DMS114 treated with DMSO at 0.1 percent for 48 hours (cell line): ENCODE measurements around the gene ATXN2.
A peak's percentile ranks its signal among the peaks of the same experiment; 100 is the strongest.
"Not testable (repeated sequence)": the region's sequence is repeated elsewhere in the genome, so short reads cannot be mapped to it uniquely, and the experiment has no call there.

Experiments
- DNase-seq: peaks from one replicate; lab custom pipeline; 2025; ENCODE audit not compliant: unreplicated experiment; lab: John Stamatoyannopoulos, UW

ATXN2 gene

DNA sequence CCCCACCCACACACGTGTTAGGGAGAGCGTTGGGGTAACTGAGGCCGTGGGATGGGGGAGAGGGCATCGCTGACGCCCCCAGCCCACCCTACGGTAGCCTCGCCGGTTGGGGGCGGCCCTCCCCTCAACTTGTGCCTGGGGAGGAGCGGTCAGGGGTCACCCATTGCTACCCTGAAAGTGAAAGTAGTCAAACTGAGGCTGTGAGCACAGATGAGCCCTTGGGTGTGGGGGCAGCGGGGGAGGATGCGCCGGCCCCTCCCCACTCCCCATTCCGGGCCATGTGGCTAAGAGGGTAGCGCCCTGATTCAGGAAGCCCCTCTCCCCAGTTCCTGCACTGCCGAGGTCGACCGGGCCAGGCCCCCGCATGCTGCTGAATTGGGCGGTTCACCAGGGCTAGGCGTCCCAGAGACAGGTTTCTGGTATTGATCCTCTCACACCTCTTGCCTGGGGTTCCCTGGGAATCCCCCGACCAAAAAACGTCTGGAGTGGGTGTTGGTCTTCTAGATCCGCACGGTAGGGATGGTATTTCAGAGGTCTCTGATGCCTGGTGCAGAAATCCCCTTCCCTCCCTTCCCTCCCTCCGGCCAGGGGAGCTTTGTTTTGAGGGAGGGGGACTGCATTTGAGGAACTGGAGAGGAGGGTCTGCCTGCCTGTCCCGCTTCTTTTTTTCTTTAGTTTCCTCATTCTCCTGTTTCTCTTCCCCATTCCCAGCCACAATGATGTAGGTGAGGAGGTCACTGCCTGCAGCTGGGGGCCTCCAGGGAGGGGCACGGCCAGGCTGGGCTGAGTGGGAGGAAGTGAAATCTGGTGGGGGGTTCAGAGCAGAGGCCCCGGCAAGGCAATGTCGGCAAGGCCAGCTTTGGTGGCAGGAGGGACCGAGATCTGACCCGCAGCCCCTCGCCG, 192.4 kb downstream of the ATXN2 start:
- no peak for DNase-seq

DNA sequence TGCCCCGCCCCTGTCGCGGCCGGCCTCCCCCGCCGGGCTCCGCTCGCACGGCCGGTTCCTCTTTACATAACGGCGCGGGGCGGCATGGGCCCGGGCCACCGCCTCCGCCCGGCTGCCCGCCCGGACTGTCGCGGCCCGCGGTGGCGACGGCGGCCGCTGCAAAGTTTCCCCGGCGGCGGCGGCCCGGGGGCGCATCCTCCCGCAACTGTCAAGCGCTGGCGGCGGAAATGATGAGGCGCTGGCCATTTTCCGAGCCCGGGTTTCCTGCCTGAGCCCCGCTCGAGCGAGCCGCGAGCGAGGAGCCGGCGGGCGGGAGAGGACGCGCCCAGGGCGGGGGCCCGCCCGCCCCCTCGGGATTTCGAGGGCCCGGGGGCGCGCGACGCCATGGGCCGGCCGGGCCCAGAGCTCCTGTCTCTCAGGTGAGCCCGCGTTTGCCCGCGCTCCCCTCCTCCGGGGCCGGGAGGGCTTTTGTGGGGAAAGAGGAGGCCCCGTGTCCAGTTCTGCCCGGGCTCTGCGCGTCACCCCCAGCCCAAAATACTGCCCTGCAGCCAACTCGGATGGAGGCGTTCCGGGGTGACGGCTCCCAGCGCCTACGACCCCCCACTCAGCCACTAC, 193.1 kb downstream of the ATXN2 start, which contains the start of gene SH2B3:
Gene SH2B3, plus strand, starts transcription at position 65 of the 615 bp plus-strand sequence. CDS start 12,223 bp downstream, outside the sequence.
- DNase-seq = no peak

DNA sequence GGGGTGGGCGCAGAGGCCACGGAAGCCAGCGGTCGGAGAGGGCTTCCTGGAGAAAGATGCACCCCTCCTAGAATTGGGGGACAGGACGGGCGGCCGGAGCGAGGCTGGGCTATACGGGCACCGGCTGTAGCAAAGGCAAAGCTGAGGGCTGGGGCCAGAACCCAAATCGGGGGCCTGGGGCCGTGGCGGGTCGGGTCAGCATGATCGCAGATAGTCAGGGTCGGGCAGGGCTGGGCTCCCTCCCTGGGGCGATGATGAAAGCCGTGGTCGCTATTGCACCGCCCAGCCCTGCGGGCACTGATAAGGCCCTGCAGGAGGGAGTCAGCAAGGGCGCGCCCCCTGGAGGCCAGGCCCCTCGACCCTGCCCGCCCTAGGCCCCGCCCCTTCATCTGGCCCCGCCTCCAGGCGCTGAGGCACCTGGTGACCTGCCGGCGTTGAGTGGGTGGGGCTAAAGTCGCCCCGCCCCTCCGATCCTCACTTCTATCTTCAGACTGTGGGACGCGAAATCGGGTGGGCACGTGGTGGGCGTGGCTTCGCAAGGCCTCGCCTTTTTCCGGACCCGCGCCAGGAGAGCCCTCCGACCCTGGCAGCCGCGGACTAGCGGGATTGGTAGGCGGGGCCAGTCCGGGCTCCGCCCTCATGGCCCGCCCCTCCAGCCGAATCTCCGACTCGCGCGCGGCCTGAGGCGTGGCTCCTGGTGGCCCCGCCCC, 193.8 kb downstream of the ATXN2 start:
- DNase-seq = peak; percentile 82

DNA sequence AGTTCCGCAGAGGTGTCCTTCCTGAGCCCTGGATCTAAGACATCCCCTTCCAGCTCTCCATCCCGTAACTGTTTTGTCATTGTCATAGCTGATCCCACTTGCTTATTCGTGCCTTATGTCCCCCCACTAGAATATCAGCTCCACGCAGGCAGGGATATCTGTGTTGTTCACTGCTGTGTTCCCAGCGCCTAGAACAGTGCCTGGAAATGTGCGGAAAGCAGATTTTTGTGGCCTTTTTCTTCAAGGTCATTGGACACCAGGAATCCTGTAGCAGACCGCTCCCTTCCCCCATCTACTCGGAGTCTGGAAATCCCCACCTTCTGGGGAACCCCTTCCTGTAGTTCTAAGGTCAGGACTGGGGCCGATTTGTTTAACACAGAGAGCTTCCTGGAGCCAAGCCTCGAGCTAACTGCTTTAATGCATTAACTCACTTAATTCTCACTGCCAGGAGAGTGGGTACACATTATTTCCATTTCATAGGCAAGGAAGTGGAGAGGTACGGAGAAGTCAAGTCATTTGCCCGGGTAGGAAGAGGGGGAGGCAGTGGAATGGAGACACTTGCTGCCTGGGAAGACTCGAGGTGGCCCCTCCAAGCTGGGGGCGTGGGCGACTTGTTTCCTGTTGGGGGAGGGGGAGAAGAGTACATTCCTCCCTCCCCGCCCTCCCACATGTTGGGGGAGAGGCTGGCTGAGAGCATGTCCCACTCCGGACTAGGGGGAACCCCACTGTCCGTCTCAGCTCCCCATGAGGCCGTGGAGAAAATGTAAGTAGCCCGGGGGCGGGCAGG, 194.6 kb downstream of the ATXN2 start:
- DNase-seq = no peak

DNA sequence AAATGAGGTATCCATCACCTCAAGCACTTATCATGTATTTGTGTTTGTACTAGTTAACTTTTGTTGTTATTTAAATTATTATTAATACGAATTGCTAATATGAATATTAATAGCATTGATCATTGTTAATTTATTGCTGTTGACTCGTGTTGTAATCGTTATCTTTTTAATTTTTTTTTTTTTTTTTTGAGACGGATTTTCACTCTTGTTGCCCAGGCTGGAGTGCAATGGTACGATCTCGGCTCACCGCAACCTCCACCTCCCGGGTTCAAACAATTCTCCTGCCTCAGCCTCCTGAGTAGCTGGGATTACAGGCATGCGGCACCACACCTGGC, 196.7 kb downstream of the ATXN2 start:
- not testable (repeated sequence) for DNase-seq
